SU-DHL-6 (cell line): ENCODE data around the gene THAP7.

Experiments
- H2AFZ ChIP-seq: fragments of 200-600 bp; sonication (generic); 2 replicates; pipeline ENCODE4 v1.6.1; 2014; ENCODE audit warnings: low read depth, mild to moderate bottlenecking, moderate library complexity, mixed read lengths, antibody characterized with exemption, low read length; ENCODE audit not compliant: severe bottlenecking
- H3F3A ChIP-seq: fragments of 200-600 bp; shearing (Covaris generic); 2 replicates; pipeline ENCODE4 v1.6.0; 2016; ENCODE audit warnings: antibody characterized with exemption, mild to moderate bottlenecking; ENCODE audit not compliant: insufficient read depth
- H3K27ac ChIP-seq: fragments of 200-600 bp; sonication (generic); 2 replicates; pipeline ENCODE4 v1.5.1; 2016; ENCODE audit warnings: low read depth, mild to moderate bottlenecking, low read length, moderate library complexity, mixed read lengths
- H3K27me3 ChIP-seq: fragments of 200-600 bp; sonication (generic), shearing (Covaris generic); 2 replicates; pipeline ENCODE4 v1.6.0; 2014; ENCODE audit warnings: mild to moderate bottlenecking, low read length
- H3K36me3 ChIP-seq: fragments of 200-600 bp; sonication (generic); 2 replicates; pipeline ENCODE4 v1.6.1; 2014; ENCODE audit warnings: mild to moderate bottlenecking, low read length, mixed read lengths
- H3K4me2 ChIP-seq: fragments of 300-600, 200-600 bp; shearing (Covaris generic), sonication (generic); 2 replicates; pipeline ENCODE4 v1.6.0; 2014; ENCODE audit warnings: low read length, low read depth, mild to moderate bottlenecking; ENCODE audit not compliant: poor library complexity, severe bottlenecking
- H3K4me3 ChIP-seq: fragments of 200-600 bp; sonication (generic); 2 replicates; pipeline ENCODE4 v1.5.1; 2014; ENCODE audit warnings: antibody characterized with exemption, low read length, mild to moderate bottlenecking, mixed read lengths; ENCODE audit not compliant: insufficient read depth, poor library complexity, severe bottlenecking
- H3K79me2 ChIP-seq: fragments of 200-600 bp; sonication (generic); 2 replicates; pipeline ENCODE4 v1.6.1; 2014; ENCODE audit warnings: mild to moderate bottlenecking, low read length, moderate library complexity; ENCODE audit not compliant: insufficient read depth
- H3K9ac ChIP-seq: fragments of 200-600 bp; sonication (generic); 2 replicates; pipeline ENCODE4 v1.7.0; 2014; ENCODE audit warnings: mild to moderate bottlenecking, low read length
- H3K9me2 ChIP-seq: fragments of 200-600 bp; sonication (generic); replicated peaks from 2 replicates; pipeline ENCODE4 v1.6.1; 2014; ENCODE audit warnings: low read length; ENCODE audit not compliant: insufficient read depth
- H3K9me3 ChIP-seq: fragments of 200-600 bp; sonication (generic); 2 replicates; pipeline ENCODE4 v1.6.1; 2014; ENCODE audit warnings: low read length, mixed read lengths; ENCODE audit not compliant: insufficient read depth
- H4K20me1 ChIP-seq: fragments of 200-600 bp; sonication (generic); 2 replicates; pipeline ENCODE4 v1.6.1; 2014; ENCODE audit warnings: low read depth, mild to moderate bottlenecking, antibody characterized with exemption, low read length, moderate library complexity, mixed read lengths
- CTCF ChIP-seq: fragments of 200-600 bp; sonication (generic); IDR thresholded peaks from one replicate; pipeline ENCODE4 v1.5.1; 2017; ENCODE audit warnings: antibody characterized with exemption, mild to moderate bottlenecking, low read length, moderate library complexity; ENCODE audit not compliant: insufficient read depth, poor library complexity, severe bottlenecking
- EZH2phosphoT487 ChIP-seq: fragments of 200-600 bp; sonication (generic), shearing (Covaris generic); conservative IDR thresholded peaks from 2 replicates; pipeline ENCODE4 v1.6.1; 2018; ENCODE audit warnings: mild to moderate bottlenecking, antibody characterized with exemption, low read length, moderate library complexity, mixed read lengths

THAP7 gene

GRCh38 chr22:20966883-20967696 lies 34.8 kb downstream of the THAP7 start, which contains the start of gene AIFM3:
TSS of gene AIFM3 (plus strand) at chr22:20967255. CDS start at chr22:20967945, 690 bp downstream.
- no peak within 1 kb of the TSS for H3K27ac ChIP-seq
- H3K9me2 ChIP-seq, result no peaks in the 10 kb centered on the region
- no peak for TF ChIP-seq EZH2phosphoT487
- no peaks in the 10 kb centered on the region for H3F3A ChIP-seq
- H2AFZ ChIP-seq, result no peak within 1 kb of the TSS
- no peaks in the 10 kb centered on the region for H3K36me3 ChIP-seq
- H3K9me3 ChIP-seq, result no peaks in the 10 kb centered on the region
- H3K4me2 ChIP-seq, result no peak within 1 kb of the TSS
- no peak within 1 kb of the TSS for H3K9ac ChIP-seq
- H4K20me1 ChIP-seq, result no peaks in the 10 kb centered on the region
- no peaks in the 10 kb centered on the region for H3K27me3 ChIP-seq
- H3K79me2 ChIP-seq, result no peaks in the 10 kb centered on the region
- H3K4me3 ChIP-seq, result no peak within 1 kb of the TSS

GRCh38 chr22:20965888-20966855 lies 35.7 kb downstream of the THAP7 start:
- Histone ChIP-seq H3F3A (no peaks in the 10 kb centered on the region), H3K9me3 (no peaks in the 10 kb centered on the region), H4K20me1 (no peaks in the 10 kb centered on the region), H3K79me2 (no peaks in the 10 kb centered on the region), H2AFZ (no peak overlapping the region), H3K27ac (no peak overlapping the region), H3K4me2 (no peak overlapping the region), H3K27me3 (no peaks in the 10 kb centered on the region), H3K4me3 (no peak overlapping the region), H3K9ac (no peak overlapping the region), H3K9me2 (no peaks in the 10 kb centered on the region), H3K36me3 (no peaks in the 10 kb centered on the region)
- no peak for TF ChIP-seq CTCF
- no peak for TF ChIP-seq EZH2phosphoT487

GRCh38 chr22:20965104-20965887 lies 36.6 kb downstream of the THAP7 start:
- H3F3A ChIP-seq, result no peaks in the 10 kb centered on the region
- no peak overlapping the region for H3K4me2 ChIP-seq
- no peaks in the 10 kb centered on the region for H3K9me2 ChIP-seq
- H3K4me3 ChIP-seq, result no peak overlapping the region
- TF ChIP-seq EZH2phosphoT487 (no peak), CTCF (no peak)
- H4K20me1 ChIP-seq, result no peaks in the 10 kb centered on the region
- no peaks in the 10 kb centered on the region for H3K36me3 ChIP-seq
- no peaks in the 10 kb centered on the region for H3K9me3 ChIP-seq
- H3K9ac ChIP-seq, result no peak overlapping the region
- no peak overlapping the region for H2AFZ ChIP-seq
- H3K79me2 ChIP-seq, result no peaks in the 10 kb centered on the region
- H3K27me3 ChIP-seq, result no peaks in the 10 kb centered on the region
- no peak overlapping the region for H3K27ac ChIP-seq
